NCI-H226 (cell line): ENCODE measurements around the gene SNRNP48.

Experiments used
- DNase-seq: peaks from one replicate; pipeline ENCODE4 v3.0.0-alpha.2; 2015

SNRNP48 gene, protein sequence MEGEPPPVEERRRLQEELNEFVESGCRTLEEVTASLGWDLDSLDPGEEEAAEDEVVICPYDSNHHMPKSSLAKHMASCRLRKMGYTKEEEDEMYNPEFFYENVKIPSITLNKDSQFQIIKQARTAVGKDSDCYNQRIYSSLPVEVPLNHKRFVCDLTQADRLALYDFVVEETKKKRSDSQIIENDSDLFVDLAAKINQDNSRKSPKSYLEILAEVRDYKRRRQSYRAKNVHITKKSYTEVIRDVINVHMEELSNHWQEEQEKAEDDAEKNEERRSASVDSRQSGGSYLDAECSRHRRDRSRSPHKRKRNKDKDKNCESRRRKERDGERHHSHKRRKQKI

DNA sequence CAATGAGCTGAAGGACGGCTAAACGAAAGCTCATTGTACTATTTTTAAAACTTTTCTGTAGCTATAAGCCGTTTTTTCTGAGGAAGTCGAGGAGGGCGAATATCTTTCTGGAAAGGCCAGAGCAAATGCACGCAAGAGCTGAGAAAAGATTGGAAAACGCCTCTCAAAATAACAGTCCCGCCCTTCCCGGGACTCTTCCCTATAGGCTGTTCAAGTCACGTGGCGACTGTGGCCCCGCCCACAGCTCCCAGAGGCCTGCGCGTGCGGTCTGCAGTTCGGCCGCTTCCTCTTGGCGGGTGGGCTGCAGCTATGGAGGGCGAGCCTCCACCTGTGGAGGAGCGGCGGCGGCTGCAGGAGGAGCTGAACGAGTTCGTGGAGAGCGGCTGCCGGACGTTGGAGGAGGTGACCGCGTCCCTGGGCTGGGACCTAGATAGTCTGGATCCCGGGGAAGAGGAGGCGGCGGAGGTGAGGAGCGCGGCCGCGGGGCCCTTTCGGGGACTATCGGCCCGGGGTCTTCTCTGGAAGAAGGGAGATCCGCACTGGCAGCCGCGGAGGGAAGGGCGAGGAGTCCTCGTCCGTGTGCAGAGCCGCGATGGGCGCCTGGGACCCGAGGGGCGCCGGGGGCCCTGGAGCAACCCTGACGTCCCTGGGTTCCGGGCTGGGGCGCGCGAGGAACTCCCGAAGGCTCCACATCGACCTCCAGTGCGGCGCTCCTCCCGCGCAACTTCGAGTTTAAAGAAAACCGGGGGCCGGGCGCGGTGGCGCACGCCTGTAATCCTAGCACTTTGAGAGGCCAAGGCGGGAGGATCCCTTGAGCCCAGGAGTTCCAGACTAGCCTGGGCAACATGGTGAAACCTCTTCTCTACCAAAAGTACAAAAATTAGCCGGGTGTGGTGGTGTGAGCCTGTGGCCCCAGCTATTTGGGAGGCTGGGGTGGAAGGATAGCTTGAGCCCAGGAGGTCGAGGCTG is at the start of gene SNRNP48:
SNRNP48 (plus strand) TSS at position 250 of the 969 bp plus-strand sequence; CDS start at position 310, 60 bp downstream.
- DNase-seq: peak; percentile 83

DNA sequence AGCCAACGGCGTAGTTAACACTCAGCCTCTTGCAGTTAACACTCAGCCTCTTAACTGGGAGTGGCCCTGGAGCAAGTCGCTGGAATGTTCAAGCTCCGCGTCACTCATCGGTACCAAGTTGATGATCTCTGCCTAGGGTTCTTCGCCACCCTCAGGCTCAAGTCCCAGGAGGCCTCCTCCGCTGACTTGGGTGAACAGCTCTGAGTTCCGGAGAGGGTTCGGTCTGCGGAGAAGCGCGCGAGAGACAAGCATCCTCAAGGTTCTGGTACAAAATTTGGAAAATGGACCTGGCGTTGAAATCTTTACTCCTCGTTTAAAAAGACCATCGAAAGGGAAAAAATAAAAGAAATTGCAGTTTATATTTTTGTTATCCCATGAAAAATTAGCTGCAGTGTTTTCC is 49.4 kb upstream of the SNRNP48 start:
- no peak for DNase-seq

DNA sequence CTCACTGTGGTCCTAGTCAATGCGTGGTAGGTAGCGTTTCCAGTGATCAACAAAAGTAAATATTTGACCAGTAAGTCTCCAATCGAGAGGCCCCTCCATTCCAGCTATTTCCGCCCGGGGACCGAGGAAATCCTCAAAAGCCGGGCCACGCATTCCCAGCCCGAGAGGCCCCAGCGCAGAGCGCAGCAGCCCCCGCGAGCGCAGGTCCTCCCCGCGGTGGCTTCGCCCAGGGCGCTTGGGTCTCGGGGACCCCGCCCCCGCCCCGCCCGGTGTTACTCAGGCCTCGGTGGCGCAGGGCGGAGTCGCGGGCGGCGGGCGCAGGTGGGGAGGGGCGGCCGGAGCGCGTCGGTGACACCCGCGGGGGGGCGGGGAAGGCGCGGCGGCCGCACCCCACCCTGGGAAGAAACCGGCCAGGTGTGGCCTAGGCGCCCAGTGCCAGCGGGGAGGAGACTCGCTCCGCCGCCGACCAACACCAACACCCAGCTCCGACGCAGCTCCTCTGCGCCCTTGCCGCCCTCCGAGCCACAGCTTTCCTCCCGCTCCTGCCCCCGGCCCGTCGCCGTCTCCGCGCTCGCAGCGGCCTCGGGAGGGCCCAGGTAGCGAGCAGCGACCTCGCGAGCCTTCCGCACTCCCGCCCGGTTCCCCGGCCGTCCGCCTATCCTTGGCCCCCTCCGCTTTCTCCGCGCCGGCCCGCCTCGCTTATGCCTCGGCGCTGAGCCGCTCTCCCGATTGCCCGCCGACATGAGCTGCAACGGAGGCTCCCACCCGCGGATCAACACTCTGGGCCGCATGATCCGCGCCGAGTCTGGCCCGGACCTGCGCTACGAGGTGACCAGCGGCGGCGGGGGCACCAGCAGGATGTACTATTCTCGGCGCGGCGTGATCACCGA is 48.6 kb upstream of the SNRNP48 start, which contains the start of gene DSP:
DSP (plus strand) TSS at position 497 of the 890 bp plus-strand sequence; CDS start at position 742, 245 bp downstream.
- no peak for DNase-seq

DNA sequence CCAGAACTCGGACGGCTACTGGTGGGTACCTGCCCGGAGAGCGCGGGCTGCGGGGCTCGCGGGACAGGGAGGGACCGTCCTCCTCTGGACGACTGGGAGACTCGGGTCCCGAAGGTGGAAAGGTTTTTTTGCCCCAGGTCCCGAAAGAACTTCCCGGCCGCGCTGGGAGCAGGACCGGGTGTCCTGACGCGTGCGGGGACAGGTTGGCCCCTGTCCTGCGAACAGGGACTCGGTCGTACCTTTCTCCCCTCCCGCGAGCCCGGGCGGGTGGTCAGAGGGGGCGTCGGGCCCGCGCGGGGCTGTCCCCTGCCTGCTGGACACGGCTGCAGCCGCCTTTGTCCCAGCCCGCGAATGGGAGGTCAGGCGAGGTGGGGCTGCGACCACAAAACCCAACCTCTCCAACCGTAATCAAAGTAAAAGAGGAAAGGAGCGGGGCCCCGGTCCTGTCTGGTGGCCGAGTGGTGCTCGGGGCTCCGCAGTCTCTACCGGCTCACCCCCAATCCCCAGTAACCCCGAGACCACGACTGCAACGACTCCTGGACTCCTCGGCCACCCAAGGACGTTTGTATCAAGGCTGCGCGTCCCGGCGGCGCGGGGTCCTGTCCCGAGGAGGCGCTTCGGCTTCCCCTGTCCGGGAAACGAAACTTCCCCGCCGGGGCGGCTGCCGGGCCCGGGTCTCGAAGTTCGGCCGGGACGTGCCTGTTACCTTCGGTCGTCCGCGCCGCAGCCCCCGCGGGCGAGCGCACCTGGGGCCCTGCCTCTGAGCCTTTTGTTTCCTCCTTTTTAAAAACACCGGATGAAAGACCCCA is 47.7 kb upstream of the SNRNP48 start:
- DNase-seq: no peak

DNA sequence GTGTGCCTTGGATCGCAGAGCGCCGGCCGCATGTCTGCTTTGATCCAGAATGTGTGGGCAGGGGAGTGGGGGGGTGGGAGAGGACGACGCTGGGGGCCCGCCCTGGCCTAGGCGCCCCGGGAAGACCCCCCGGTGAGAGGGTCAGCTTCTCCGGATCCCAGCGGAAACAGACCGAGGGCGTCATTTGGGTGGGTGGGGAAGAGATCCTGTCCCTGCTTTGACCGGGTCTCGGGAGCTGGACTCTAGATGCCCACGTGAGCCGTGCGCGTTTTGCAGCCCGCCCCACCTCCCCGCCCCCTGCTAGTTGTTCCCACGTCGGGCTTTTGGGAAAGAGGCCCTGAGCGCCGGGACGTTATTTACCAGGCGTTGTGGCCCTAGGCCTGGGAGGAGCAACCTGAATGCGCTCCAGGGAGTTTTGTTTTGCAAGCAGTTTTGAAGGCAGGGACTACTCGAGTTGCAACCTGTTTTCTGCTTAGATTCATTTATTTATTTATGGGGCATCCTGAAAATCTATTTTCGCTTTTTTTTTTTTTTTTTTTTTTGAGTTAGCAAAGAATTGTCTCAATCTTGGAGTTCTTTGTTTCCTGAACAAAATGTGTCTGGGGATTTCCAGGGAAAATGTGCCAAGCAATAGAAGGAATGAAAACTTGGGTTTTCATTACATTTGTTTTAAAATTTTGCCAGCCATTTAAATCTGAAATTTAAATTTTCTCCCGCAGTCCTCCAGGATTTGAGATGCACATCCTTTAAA is 46.9 kb upstream of the SNRNP48 start:
- no peak for DNase-seq

DNA sequence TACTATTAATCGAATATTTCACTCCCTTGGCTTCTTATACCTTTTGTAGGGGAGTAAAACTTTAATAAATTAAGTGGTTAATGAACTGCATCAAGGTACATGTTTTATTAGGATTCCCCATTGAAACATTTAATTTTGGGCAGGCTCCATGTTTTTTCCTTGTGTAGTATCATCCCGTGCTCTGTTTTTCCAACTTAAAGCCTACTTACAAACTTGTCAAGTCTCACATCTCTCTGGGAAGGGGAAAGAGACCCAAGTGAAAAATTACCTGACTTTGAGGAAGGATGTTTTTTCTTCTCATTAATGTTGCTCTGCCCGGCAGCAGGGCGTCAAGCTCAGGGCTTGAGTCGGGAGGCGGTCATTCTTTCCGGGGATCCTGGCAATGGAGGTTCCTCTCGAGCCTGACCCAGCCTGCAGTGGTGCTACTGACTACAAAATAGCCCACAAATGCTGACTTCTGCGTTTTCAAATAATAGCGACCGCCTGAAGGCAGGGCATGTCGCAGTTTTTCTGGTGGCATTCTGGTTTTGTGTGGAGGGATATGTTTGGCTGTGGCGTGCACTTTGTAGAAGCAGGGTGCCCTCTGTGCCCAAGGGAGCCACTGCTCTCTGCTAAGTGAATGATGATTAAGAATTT is 46.1 kb upstream of the SNRNP48 start:
- DNase-seq: no peak

DNA sequence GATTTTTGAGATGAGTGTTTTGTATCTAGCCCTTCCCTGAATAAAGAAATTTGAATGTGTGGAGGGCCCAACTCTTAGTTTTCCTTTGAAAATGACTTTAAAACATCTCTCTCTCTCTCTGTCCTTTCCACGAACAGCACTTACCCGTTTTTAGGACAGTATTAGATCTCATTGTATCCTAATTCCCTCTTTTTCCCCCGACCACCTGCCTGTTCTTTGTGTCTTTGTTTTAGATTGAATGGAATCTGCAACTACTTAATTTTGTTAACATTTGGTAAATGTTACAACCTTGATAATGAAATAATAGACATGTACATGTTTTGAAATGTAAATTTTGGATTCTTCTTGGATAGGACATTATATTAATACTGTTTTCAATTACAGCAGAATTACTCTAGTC is 45.4 kb upstream of the SNRNP48 start:
- DNase-seq: no peak

DNA sequence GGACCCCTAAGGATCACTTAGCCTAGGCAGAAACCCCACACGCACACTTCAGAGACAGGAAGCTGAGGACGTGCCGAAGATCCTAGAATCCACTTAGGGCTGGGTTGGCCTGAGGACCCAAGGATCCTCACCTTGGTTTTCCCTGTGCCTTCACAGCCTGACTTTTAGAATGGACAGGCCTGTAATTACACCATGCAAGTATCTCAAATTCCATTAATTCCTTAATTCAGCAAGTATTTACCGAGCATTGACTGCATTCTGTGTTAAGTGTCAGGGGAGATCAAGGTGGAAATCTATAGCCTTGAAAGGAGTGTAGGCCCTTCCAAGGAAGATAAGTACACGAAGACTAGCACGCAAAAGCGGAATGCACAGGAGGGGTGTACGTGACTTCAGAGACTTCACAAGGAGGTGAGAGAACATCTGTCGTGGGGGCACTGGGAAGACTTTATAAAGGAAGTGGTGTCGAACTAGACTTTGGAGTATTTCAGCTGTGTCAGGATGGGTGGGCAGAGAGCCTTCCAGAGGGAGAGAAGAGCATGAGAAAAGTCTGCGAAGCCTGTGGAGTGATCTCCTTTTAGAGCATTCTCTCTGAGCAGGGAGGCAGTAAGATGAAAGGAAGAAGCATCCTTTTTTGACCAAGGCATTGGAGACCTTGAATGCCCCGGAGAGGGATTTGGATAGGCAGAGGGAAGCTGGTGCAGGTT is 44.5 kb upstream of the SNRNP48 start:
- DNase-seq: no peak

DNA sequence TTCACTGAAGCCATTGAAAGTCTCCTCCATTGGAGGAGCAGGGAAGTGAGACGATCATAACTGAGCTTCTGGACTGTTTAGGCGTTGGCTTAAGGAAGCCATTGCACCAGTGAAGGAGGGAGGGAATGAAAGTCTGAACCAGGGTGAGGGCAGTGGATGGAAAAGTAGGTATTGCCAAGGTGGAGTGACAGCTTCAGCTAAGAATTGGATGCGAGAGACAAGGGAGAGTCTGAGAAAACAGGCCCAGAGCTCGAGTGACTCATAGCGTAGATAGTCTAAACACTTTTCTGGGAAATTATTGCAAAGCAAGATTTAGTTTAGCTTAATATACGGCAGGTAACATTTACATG is 44.0 kb upstream of the SNRNP48 start:
- no peak for DNase-seq

DNA sequence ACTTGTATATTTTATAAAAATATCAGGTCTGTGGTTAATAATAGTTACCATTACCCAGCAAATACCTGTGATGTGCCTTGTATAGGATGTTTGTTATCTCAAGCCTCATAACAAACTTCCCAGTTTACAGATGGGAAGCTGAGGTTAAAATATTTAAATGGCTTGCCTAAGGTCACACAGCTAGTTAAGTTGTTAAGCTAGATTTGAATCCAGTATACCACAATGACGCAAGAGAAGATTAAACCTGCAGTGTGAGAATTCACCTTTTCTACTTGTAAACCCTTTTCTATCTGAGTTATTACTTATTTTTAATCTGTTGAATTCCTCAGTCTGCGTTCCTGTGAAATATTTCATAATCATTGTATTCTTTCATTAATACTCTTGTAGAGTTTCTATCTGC is 43.6 kb upstream of the SNRNP48 start:
- no peak for DNase-seq

DNA sequence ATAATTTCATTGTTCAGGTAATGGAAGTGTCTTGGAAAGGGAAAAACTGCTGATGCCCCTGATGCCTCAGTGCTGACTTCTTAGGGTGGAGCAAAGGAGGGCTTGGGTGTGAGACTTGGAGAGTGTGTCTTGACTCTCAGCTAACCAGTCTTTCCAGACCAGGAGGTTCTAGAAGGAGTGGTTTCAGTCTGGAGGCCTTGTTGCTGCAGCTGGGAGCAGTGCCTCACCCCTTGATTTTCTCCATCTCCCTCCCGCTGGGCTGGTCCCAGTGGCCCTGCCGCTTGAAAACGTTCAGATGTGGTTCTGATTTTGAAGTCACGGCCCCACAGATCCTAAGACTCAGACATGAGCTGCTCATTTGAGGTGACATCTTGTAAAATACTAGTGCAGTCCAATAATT is 43.1 kb upstream of the SNRNP48 start:
- no peak for DNase-seq

DNA sequence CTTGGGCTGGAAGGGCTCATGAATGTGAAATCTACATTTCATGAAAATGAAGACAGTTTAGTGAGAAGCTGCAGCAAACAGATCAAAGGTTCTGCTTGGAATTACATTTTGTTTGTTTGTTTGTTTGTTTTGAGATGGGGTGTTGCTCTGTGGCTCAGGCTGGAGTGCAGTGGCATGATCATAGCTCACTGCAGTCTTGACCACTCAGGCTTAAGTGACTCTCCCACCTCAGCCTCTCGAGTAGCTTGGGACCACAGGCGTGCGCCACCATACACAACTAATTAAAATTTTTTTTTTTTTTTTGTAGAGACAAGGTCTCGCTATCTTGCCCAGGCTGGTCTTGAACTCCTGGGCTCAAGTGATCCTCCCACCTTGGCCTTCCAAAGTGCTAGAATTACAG is 42.7 kb upstream of the SNRNP48 start:
- no peak for DNase-seq

DNA sequence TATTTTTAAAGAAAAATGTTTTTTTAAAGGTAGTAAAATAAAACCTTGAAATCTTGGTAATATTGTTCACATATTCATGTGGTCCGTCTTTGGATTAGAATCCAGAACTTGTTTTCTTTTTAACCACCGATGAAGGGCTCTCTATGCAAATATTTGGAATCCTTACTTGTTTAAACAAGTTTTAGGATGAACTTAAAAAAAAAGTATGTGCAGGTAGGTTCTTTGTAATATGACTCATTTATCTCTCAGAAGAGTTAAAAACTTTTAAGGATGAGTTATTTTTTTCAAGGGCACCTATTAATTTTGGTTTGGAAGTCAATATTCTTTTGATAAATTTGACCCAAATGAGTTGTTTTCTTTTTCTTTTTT is 39.6 kb upstream of the SNRNP48 start:
- DNase-seq: no peak

DNA sequence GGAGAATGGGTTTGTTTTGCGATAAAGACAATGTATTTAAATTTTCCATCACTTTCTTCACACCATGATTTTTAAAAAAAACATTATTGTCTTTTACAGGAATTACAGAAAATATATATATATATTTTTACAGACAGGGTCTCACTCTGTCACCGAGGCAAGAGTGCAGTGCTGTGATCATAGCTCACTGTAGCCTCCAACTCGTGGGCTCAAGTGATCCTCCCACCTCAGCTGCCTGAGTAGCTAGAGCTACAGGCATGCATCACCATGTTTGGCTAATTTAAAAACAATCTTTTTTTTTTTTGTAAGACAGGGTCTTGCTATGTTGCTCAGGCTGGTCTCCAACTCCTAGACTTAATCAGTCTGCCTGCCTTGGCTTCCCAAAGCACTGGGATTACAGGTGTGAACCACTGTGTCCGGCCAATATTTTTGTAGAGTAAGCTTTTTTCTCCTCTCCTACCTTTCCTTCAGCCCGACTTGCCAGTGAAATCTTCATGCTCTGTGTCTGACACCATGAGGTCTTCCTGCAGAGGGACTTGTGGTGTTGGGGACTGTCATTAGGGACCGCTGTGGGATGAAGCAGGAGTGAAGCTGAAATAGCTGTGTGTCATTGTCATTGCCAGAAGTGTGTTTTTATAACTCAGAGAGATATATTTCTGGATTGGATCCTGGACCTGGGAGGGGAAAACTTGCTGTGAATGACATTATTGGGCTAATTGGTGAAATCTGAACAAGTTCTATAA is 35.3 kb upstream of the SNRNP48 start:
- DNase-seq: no peak

DNA sequence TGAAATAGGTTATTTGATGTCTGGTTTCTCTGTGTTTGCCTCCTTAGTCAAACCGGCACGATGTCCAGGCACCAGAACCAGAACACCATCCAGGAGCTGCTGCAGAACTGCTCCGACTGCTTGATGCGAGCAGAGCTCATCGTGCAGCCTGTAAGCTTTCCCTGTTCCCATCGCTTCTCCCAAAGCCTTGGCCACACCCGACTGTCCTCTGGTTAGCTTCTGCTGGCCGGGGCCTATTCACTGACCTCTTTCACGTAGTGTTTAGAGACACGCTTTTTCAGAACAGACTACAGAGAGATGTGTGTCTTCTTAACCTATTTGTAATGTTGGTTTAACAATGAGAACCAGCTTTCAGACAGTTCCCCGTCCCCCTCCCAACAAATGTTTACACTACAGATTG is 34.3 kb upstream of the SNRNP48 start:
- DNase-seq: no peak

DNA sequence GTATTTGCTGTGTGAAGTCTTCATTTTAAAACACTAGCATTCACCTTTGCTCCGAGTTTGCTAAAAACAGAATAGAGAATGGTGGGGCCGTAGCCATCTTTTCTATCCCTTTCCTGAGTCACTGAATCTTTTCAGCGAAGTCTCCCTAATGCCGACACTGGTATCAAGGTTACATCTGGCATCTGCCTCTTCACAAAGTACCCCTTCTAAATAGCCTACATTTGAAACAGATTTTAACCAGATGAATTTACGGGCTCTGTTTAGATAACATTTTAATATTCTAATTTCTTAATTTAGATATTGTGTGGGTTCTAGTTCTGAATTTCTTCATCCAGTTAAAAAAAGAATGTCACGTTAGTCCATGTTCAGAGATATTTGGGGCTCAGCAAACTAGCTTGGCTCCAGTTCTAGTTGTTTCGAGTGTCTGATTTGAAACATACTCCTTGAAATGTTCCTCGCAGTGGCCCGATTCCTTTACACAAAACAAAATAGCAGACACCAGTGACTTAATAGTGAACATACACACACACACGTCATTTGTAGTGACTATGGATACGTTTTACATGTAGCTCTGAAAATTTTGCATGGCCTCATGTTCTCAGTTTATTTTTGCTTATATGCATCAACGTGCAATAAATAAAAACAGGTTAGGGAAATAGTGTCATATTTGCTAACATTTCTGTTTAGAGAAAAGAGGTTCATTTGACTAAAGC is 33.4 kb upstream of the SNRNP48 start:
- no peak for DNase-seq

DNA sequence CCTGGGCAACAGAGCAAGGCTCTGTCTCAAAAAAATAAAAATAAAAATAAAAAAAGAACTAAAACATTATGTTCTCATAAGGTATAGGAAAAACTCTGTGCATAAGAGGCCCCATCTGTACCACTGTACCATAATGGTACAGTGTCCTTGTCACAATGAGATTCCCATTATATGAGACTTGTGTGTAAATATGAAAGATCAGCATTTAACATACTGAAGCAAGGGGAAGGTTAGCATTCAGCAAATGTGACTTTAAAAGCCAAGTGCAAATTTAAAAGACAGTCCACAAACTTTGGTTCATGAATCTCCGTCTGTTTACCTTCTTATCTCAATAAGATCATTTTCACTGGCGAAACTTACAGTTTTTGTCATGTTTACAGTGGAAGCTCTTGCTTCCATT is 32.3 kb upstream of the SNRNP48 start:
- no peak for DNase-seq

DNA sequence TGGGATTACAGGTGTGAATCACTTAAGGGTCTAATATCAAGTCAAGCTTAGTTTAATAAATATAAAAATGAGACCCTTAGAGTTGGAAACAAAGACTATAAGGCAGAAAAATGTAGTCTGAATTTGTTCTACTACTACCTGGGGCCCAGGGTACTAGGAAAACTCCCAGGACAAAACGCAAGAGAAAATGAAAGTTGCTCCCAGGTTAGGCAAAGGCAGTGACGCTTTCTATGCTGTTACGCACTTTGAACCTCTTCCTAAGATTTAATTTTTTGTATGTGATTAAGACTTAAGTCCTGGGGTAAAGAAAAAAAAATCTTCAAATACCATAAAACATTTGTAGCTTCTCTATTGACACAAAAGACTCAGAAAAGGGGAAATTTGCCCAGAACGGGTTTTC is 31.2 kb upstream of the SNRNP48 start:
- DNase-seq: no peak

DNA sequence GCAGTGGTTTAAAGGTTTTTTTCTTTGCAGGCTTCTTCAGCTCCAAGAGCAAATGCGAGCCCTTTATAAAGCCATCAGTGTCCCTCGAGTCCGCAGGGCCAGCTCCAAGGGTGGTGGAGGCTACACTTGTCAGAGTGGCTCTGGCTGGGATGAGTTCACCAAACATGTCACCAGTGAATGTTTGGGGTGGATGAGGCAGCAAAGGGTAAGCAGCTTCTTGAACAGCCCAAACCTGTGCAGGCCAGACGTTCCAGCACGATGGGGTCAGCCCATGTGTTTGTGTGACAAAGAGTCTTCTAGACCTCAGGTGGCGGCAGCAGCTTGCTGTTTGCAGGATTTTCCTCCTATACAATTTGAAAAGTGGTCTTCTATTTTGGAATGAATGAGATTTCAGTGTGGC is 30.8 kb upstream of the SNRNP48 start:
- DNase-seq: no peak
